Measurements from ENCODE around the gene HPCA.

HPCA gene

GRCh38 chr1:32867151-32867550 lies 19.1 kb upstream of the HPCA start:
- no peak overlapping the region for H3K4me3 ChIP-seq (replicated peaks; ENCODE audit: low read depth, low read length)
- no peak for TF ChIP-seq CTCF (IDR thresholded peaks at IDR 0.05; ENCODE audit: low read depth, low read length, missing control alignments)
- no peak for DNase-seq (ENCODE audit: extremely low read depth, low read depth)

- no peak for TF ChIP-seq CTCF (IDR thresholded peaks at IDR 0.05; ENCODE audit: low read depth, low read length, missing control alignments)
- DNase-seq (ENCODE audit: extremely low read depth, low read depth): no peak
- no peak overlapping the region for H3K4me3 ChIP-seq (replicated peaks; ENCODE audit: low read depth, low read length)
Measured at GRCh38 chr1:32867671-32868070, 18.6 kb upstream of the HPCA start.

GRCh38 chr1:32868085-32868484 lies 18.2 kb upstream of the HPCA start:
- no peak for TF ChIP-seq CTCF (IDR thresholded peaks at IDR 0.05; ENCODE audit: low read depth, low read length, missing control alignments)
- DNase-seq (ENCODE audit: extremely low read depth, low read depth): no peak
- H3K4me3 ChIP-seq (replicated peaks; ENCODE audit: low read depth, low read length): no peak overlapping the region

GRCh38 chr1:32868806-32869455 lies 17.4 kb upstream of the HPCA start:
- DNase-seq (ENCODE audit: extremely low read depth, low read depth): no peak
- no peak overlapping the region for H3K4me3 ChIP-seq (replicated peaks; ENCODE audit: low read depth, low read length)
- no peak for TF ChIP-seq CTCF (IDR thresholded peaks at IDR 0.05; ENCODE audit: low read depth, low read length, missing control alignments)

- TF ChIP-seq CTCF (IDR thresholded peaks at IDR 0.05; ENCODE audit: low read depth, low read length, missing control alignments): no peak
- no peak for DNase-seq (ENCODE audit: extremely low read depth, low read depth)
- H3K4me3 ChIP-seq (replicated peaks; ENCODE audit: low read depth, low read length): no peak overlapping the region
Measured at GRCh38 chr1:32869923-32870614, 16.2 kb upstream of the HPCA start.

- DNase-seq (ENCODE audit: extremely low read depth, low read depth): no peak
- H3K4me3 ChIP-seq (replicated peaks; ENCODE audit: low read depth, low read length): peak within 1 kb of the TSS; percentile 25
- no peak for TF ChIP-seq CTCF (IDR thresholded peaks at IDR 0.05; ENCODE audit: low read depth, low read length, missing control alignments)
Measured at GRCh38 chr1:32870615-32871363, 15.5 kb upstream of the HPCA start, which contains the start of gene FNDC5. TSS of gene FNDC5 (minus strand) at chr1:32870912.

All from HFF-Myc (cell line).